K562 (cell line): ENCODE results near the gene FRMD3.

ENCODE experiments used
- CCAR2 ChIP-seq: fragments of 200-400 bp; formaldehyde crosslinking; IDR thresholded peaks from 2 replicates; pipeline ENCODE4 v1.6.1; 2017; ENCODE audit warnings: mild to moderate bottlenecking, low read depth, low read length
- EP300 ChIP-seq: IDR thresholded peaks from 2 replicates; pipeline ENCODE4 v1.6.1; 2012; ENCODE audit warnings: low read length, improper control_type of control experiment
- KAT2B ChIP-seq: IDR thresholded peaks from one replicate; pipeline ENCODE4 v1.6.1; 2012; ENCODE audit warnings: low read depth, mild to moderate bottlenecking, control low read depth, inconsistent platforms, low read length, moderate library complexity
- KAT7 ChIP-seq: sonication (generic); formaldehyde crosslinking; IDR thresholded peaks from 2 replicates; pipeline ENCODE4 v1.8.0; 2022; ENCODE audit warnings: missing genetic modification reagents, mild to moderate bottlenecking, borderline replicate concordance
- POLR2AphosphoS5 ChIP-seq: IDR thresholded peaks from 2 replicates; pipeline ENCODE4 v1.6.1; 2011; ENCODE audit warnings: mild to moderate bottlenecking, low read depth, low read length, moderate library complexity; ENCODE audit not compliant: control insufficient read depth, insufficient read depth
- SREBF1 ChIP-seq: fragments of 150-350 bp; IDR thresholded peaks from 2 replicates; pipeline ENCODE4 v1.6.1; 2014; ENCODE audit warnings: antibody characterized with exemption, low read depth, low read length, borderline replicate concordance
- XRCC4 ChIP-seq: IDR thresholded peaks from one replicate; pipeline ENCODE4 v1.6.1; 2011; ENCODE audit not compliant: insufficient read depth, insufficient read length; ENCODE audit errors: extremely low read depth
- ZBTB26 ChIP-seq: fragments of 450-650 bp; formaldehyde crosslinking; IDR thresholded peaks from 2 replicates; pipeline ENCODE4 v1.4.0; 2022; ENCODE audit warnings: missing genetic modification characterization
- TF ChIP-seq, protein P1 (sequence below): fragments of 250-450 bp; sonication (Bioruptor Pico); IDR thresholded peaks from 2 replicates; pipeline ENCODE4 v1.8.0; 2021; ENCODE audit warnings: mild to moderate bottlenecking, moderate library complexity
- TF ChIP-seq, protein P2 (sequence below): fragments of 450-650 bp; IDR thresholded peaks from 2 replicates; pipeline ENCODE4 v1.6.1; 2016; ENCODE audit warnings: low read depth, mild to moderate bottlenecking, moderate library complexity
- TF ChIP-seq, protein P3 (sequence below): sonication (generic); formaldehyde crosslinking; IDR thresholded peaks from 2 replicates; pipeline ENCODE4 v1.8.1; 2023; ENCODE audit warnings: mild to moderate bottlenecking, missing genetic modification reagents, moderate library complexity
- TF ChIP-seq, protein P4 (sequence below), 3 experiments: IDR thresholded peaks in 2 of 3; conservative IDR thresholded peaks in 1 of 3; 2 replicates each; pipeline ENCODE4 v1.5.1; 2011 to 2012; ENCODE audit warnings: low read length in 3 of 3, mild to moderate bottlenecking in 3 of 3, control low read depth in 2 of 3, improper control_type of control experiment in 1 of 3, inconsistent platforms in 1 of 3, low read depth in 1 of 3, mixed read lengths in 1 of 3, moderate library complexity in 1 of 3; ENCODE audit not compliant: insufficient read depth in 2 of 3

- TF ChIP-seq KAT7 (CRISPR knock-in tag) (no peak), CCAR2 (no peak), EP300 (no peak), KAT2B (no peak), ZBTB26 (CRISPR knock-in tag) (no peak), SREBF1 (no peak), XRCC4 (no peak), POLR2AphosphoS5 (no peak)
- TF ChIP-seq, protein P1, sequence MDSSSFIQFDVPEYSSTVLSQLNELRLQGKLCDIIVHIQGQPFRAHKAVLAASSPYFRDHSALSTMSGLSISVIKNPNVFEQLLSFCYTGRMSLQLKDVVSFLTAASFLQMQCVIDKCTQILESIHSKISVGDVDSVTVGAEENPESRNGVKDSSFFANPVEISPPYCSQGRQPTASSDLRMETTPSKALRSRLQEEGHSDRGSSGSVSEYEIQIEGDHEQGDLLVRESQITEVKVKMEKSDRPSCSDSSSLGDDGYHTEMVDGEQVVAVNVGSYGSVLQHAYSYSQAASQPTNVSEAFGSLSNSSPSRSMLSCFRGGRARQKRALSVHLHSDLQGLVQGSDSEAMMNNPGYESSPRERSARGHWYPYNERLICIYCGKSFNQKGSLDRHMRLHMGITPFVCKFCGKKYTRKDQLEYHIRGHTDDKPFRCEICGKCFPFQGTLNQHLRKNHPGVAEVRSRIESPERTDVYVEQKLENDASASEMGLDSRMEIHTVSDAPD (CRISPR knock-in tag), result no peak
- TF ChIP-seq, protein P2, sequence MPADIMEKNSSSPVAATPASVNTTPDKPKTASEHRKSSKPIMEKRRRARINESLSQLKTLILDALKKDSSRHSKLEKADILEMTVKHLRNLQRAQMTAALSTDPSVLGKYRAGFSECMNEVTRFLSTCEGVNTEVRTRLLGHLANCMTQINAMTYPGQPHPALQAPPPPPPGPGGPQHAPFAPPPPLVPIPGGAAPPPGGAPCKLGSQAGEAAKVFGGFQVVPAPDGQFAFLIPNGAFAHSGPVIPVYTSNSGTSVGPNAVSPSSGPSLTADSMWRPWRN, result no peak
- TF ChIP-seq, protein P3, sequence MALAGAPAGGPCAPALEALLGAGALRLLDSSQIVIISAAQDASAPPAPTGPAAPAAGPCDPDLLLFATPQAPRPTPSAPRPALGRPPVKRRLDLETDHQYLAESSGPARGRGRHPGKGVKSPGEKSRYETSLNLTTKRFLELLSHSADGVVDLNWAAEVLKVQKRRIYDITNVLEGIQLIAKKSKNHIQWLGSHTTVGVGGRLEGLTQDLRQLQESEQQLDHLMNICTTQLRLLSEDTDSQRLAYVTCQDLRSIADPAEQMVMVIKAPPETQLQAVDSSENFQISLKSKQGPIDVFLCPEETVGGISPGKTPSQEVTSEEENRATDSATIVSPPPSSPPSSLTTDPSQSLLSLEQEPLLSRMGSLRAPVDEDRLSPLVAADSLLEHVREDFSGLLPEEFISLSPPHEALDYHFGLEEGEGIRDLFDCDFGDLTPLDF (CRISPR knock-in tag), result no peak
- TF ChIP-seq, protein P4, sequence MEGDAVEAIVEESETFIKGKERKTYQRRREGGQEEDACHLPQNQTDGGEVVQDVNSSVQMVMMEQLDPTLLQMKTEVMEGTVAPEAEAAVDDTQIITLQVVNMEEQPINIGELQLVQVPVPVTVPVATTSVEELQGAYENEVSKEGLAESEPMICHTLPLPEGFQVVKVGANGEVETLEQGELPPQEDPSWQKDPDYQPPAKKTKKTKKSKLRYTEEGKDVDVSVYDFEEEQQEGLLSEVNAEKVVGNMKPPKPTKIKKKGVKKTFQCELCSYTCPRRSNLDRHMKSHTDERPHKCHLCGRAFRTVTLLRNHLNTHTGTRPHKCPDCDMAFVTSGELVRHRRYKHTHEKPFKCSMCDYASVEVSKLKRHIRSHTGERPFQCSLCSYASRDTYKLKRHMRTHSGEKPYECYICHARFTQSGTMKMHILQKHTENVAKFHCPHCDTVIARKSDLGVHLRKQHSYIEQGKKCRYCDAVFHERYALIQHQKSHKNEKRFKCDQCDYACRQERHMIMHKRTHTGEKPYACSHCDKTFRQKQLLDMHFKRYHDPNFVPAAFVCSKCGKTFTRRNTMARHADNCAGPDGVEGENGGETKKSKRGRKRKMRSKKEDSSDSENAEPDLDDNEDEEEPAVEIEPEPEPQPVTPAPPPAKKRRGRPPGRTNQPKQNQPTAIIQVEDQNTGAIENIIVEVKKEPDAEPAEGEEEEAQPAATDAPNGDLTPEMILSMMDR (IDR thresholded peaks at IDR 0.05 in 2 of 3, conservative IDR thresholded peaks at IDR 0.05 in 1 of 3; ENCODE audit: insufficient read depth in 2 of 3, low read depth in 1 of 3, low read length in 3 of 3), result no peak
Measured at GRCh38 chr9:83503866-83504265, 34.3 kb downstream of the FRMD3 start.
